Measurements from ENCODE around the gene LAMP5.

DNA sequence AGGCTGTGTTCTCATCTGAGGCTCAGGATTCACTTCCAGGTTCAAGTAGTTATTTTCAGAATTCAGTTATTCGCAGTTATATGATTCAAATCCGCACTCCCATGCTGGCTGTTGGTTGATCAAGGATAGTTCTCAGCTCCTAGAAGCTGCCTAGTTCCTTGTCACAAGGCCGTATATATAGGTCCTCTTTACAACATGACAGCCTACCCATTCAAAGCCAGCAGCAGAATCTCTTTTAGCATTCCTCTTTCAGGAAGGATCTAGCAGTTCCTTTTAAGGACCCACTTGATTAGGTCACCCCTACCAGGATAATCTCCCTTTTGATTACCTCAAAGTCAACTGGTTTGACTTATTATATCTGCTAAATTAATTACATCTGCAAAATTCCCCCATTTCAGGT lies 23.8 kb upstream of the LAMP5 start:
- TF ChIP-seq, protein P1, sequence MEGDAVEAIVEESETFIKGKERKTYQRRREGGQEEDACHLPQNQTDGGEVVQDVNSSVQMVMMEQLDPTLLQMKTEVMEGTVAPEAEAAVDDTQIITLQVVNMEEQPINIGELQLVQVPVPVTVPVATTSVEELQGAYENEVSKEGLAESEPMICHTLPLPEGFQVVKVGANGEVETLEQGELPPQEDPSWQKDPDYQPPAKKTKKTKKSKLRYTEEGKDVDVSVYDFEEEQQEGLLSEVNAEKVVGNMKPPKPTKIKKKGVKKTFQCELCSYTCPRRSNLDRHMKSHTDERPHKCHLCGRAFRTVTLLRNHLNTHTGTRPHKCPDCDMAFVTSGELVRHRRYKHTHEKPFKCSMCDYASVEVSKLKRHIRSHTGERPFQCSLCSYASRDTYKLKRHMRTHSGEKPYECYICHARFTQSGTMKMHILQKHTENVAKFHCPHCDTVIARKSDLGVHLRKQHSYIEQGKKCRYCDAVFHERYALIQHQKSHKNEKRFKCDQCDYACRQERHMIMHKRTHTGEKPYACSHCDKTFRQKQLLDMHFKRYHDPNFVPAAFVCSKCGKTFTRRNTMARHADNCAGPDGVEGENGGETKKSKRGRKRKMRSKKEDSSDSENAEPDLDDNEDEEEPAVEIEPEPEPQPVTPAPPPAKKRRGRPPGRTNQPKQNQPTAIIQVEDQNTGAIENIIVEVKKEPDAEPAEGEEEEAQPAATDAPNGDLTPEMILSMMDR (IDR thresholded peaks at IDR 0.05 in 4 of 5, conservative IDR thresholded peaks at IDR 0.05 in 1 of 5), result no peak
- no peak for TF ChIP-seq POLR2A (IDR thresholded peaks at IDR 0.05)
